ENCODE results near the gene EIF2S3.

The EIF2S3 gene

DNA sequence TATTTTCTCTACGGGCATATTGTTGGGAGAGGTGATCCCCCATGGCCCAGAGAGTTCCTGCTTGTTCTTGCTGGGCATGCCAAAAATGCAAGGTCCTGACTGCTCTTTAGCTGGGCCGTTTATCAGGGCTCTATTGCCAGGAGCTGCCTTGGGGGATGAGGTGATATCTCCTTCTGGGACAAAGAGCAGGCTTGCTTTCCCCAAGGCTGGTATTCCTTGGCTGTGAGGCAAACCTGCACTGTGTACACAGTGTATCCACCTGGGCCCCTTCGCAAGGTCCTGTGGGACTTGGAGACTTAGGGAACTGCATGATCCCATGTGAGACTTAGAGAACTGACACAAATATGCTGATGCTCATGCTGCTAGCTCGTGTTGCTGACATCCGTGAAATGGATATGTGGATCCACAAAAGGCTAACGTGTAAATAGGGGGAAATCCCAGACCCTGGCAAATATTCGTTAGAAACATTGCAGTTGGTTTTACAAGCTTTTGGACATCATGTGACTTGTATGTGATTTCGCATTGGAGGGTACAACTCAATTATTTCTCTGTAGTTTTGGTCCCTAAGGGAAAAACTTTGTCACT, 70.4 kb downstream of the EIF2S3 start:
- DNase-seq (ENCODE audit: low read depth in 1 of 2, low spot score in 1 of 2) = no peak
